ENCODE measurements around the gene MTG2.

Gene MTG2

DNA sequence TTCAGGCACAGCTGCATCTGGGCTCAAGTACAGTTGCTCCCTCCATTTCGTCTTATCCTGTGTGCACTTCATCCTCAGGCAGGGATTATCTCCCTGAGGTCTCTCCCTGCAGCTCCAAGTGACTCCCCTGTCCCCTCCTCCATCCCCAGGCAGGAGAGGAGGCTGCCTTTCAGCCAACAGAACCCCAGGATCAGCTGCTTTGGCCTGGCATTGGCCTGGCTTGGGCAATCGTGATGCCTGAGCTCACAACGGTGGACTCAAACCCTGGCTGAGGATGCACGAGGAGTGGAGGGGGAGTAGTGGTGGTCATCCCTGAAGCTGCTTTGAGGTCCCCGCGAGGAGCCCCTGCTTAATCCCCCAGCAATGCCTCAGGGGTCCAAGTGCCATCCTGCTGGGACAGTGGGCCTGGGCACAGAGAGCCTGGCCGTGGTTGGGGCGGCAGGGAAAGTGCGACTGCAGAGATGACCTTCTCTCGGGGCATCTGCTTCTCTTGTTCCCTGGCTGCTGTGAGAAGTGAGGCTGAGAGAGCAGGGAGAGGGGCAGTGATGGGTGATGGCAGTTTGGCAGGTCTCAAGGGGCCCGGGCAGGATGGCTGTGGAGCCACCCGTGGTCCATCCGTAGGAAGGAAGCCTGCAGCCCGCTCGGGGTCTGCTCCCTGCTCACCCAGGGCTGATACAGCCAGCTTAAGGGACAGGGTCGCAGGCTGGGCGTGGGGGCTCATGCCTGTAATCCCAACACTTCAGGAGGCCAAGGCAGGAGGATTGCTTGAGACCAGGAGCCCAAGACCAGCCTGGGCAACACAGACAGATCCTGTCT lies 43.2 kb downstream of the MTG2 start:
- FAIRE-seq (no peak), DNase-seq (ENCODE audit: insufficient read length, low spot score) (no peak)
- TF ChIP-seq POLR2A (IDR thresholded peaks at IDR 0.05; ENCODE audit: low read depth, low read length), result no peak

DNA sequence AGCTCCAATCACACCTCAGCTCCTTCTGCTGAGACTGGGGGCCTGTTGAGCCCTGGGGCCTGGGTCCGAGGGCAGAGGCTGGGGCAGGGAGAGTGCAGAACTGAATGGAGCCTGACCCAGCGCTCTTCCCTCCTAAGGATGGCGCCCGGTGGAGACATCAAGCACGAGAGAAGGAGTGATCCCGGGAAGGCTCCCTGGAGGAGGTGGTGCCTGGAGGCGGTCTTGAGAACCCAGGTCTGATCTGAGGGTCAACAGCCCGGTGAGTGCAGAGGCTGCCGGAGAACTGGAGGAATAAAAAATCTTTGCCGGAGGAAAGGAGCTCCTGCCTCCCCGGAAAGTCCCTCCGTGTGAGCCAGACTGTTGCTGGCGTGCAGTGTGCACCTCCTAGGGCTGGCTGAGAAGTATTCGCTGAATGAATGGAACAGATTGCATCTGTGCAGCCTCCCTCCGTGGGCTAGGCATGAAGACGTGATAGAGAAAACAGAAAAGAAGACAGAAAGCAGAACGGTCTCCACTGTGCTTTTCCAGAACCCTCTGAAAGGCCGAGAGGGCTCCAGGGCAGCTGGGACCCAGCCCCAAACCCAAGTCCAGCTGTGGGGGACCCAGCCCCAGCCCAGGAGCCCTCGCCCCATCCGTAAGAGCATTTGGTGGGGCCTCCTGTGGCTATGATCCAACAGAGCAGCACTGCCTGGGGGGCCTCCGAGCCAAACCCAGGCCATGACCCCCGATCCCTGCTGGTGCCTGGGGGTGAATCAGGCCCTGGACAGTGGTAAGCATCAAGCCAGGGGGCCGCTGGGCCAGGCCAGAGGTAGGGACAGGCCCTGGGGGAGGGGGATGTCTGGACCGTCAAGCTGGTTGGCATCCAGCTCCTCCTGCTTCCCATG lies 44.1 kb downstream of the MTG2 start:
- TF ChIP-seq POLR2A (IDR thresholded peaks at IDR 0.05; ENCODE audit: low read depth, low read length), result no peak
- FAIRE-seq, result no peak
- DNase-seq (ENCODE audit: insufficient read length, low spot score), result no peak

DNA sequence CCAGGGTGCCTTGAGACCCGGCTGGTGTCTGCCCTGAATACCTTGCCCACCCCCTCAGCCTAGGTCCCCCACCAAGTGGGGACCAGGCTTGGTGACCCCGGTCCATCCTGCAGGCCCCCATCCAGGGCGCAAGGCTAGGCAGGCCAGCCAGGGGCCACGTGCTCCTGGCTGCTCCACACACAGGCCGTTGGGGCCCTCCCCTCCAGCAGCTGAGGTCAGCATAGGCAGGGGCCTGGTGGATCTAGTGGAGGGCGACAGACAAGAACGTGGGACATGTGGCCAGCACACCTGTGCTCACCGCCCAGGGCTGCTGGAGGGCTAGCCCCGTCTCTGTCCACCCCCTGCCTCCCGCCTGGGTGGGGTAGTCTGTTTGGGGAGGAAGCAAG lies 44.8 kb downstream of the MTG2 start:
- TF ChIP-seq POLR2A (IDR thresholded peaks at IDR 0.05; ENCODE audit: low read depth, low read length), result no peak
- DNase-seq (ENCODE audit: insufficient read length, low spot score), result no peak
- FAIRE-seq, result no peak

DNA sequence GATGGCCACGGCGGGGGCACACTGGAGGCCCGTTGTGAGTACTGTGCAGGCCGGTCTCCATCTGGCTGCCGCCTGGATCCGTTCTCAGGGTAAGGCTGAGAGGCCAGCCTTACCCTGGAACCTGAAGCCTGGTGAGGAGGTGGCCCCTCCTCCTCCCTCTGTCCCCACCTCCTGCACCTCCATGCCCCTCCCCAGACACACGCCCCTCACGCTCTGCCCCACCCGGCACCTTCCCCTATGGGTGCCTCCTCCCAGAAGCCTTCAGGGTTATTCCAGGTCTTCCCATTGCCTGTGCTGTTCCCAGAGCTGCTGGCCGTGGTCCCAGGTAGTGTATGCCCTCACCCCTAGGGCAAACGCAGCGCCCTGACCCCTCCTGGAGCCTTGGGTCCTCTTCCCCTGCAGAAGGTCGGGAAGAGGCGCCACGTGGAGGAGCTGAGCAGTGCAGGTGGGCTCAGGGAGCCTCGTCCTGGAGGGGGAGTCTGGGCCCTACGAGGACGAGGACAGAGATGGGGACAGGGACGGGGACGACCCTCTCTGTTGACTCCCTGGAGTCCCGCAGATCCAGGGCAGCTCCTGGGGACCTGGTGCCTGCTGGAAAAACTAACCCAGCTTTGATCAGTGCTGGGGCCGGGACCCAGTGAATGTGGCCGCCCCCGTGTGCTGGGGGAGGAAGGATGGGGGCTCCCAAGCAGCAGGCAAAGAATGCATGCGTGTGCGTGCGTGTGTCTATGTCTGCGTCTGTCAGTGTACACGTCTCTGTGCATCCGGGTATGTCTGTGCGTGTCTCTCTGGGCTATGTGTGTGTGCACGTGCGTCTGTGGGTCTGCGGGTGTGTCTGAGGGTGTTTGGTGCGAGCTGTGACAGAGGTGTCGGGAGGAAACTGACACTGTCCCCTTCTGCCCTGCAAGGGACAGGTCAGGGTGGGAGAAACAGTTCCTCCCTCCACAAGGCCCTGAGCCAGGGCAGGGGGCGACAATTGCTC lies 45.4 kb downstream of the MTG2 start:
- FAIRE-seq, result no peak
- TF ChIP-seq POLR2A (IDR thresholded peaks at IDR 0.05; ENCODE audit: low read depth, low read length), result no peak
- DNase-seq (ENCODE audit: insufficient read length, low spot score), result no peak

DNA sequence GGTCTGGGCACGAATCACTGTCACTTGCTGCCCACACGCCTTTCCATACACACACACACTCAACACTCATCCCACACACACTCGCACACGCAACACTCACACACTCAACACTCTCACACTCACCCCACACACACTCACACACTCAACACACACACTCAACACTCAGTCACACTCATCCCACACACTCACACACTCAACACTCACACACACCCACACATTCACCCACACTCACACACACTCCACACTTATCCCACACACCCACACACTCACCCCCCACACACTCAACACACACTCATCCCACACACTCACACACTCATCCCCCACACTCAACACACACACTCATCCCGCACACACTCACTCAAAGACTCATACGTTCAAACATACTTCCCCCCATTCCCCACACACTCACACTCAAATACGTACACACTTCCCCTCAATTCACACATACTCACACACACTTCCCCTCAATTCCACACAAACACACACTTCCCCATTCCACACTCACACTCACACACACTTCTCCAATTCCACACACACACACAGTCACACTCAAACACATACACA lies 46.2 kb downstream of the MTG2 start:
- FAIRE-seq (no peak), DNase-seq (ENCODE audit: insufficient read length, low spot score) (no peak)
- TF ChIP-seq POLR2A (IDR thresholded peaks at IDR 0.05; ENCODE audit: low read depth, low read length), result no peak

DNA sequence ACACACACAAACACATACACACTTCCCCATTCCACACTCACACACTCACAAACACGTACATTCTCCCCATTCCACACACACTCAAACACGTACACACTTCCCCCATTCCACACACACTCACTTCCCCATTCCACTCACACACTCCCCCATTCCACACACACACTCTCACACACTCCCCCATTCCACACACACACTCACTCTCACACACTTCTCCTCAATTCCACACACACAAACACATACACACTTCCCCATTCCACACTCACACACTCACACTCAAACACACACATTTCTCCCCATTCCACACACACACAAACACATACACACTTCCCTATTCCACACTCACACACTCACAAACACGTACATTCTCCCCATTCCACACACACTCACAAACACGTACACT lies 46.8 kb downstream of the MTG2 start:
- FAIRE-seq (no peak), DNase-seq (ENCODE audit: insufficient read length, low spot score) (no peak)
- TF ChIP-seq POLR2A (IDR thresholded peaks at IDR 0.05; ENCODE audit: low read depth, low read length), result no peak

DNA sequence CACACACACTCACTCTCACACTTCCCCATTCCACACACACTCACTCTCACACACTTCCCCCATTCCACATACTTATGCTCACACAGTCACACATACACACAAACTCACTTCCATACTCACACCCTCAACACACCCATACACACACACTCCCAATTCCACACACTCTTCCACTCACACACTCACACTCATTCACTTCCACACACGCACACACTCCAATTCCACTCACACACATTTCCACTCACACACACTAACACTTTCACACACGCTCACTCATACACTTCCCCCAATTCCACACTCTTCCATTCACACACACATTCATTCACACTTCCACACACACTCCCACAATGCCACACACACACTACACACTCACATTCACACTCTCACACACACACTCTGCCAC lies 47.4 kb downstream of the MTG2 start:
- FAIRE-seq (no peak), DNase-seq (ENCODE audit: insufficient read length, low spot score) (no peak)

DNA sequence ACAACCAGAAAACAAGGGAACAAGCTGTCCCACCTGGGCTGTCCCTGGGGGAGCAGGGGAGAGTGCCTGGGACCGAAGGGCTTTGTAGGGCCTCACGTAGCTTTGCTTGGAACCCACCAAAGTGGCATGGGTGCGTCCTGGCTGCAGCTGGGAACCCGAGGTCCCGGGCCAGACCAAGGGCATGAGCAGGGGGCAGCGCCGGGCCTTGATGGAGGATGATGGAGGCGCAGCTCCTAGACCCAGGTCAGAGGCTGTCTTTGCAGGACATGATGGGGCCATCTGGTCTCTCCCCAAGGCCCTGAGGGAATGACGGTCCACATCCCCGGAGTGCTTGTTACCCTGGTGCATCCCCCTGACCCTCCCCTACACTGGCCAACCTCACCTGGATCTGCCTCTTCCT lies 47.9 kb downstream of the MTG2 start:
- no peak for DNase-seq (ENCODE audit: insufficient read length, low spot score)
- no peak for FAIRE-seq

More for the DNA sequence above, 47.4 kb downstream of the MTG2 start:
- no peak for TF ChIP-seq POLR2A (IDR thresholded peaks at IDR 0.05; ENCODE audit: low read depth, low read length)

DNA sequence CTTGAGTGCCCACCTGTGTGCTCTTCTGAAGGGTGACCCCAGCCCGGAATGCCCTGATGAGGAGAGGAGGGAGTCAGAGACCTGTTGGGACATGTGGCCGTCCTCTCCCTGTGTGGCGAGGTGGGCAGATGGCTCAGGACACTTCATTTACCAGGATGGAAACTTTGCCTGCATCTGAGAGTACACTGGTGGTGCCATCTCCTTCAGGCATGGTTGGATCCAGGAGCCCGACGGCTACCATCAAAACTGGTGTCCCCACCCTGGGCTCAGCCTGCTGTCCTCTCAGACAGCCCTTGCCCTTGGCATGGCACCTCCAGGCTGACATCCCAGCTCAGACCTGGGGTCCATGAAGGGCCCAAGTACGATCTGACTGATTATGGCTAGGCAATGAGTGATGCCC lies 48.5 kb downstream of the MTG2 start:
- DNase-seq (ENCODE audit: insufficient read length, low spot score) (no peak), FAIRE-seq (no peak)
- no peak for TF ChIP-seq POLR2A (IDR thresholded peaks at IDR 0.05; ENCODE audit: low read depth, low read length)

More for the DNA sequence above, 47.9 kb downstream of the MTG2 start:
- TF ChIP-seq POLR2A (IDR thresholded peaks at IDR 0.05; ENCODE audit: low read depth, low read length), result no peak

DNA sequence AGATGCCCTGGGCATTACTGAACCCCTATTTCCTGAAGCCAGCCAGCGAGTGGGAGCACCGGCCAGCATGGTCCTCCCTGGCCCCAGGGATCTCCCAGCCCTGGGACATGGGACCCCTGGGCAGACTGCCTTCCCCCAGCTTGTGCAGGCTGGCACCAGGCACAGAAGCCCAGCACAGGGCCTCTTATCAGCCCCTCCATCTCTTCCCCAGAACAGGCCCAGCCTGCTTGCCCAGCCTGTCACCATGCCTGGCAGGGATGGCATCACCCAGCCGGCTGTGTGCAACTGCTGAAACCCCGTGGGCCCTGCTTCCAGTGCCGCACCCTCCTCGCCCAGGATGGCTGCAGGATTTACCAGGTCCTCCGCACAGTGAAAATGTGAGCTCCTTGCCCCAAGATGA lies 49.4 kb downstream of the MTG2 start:
- no peak for TF ChIP-seq POLR2A (IDR thresholded peaks at IDR 0.05; ENCODE audit: low read depth, low read length)
- DNase-seq (ENCODE audit: insufficient read length, low spot score) (no peak), FAIRE-seq (no peak)

DNA sequence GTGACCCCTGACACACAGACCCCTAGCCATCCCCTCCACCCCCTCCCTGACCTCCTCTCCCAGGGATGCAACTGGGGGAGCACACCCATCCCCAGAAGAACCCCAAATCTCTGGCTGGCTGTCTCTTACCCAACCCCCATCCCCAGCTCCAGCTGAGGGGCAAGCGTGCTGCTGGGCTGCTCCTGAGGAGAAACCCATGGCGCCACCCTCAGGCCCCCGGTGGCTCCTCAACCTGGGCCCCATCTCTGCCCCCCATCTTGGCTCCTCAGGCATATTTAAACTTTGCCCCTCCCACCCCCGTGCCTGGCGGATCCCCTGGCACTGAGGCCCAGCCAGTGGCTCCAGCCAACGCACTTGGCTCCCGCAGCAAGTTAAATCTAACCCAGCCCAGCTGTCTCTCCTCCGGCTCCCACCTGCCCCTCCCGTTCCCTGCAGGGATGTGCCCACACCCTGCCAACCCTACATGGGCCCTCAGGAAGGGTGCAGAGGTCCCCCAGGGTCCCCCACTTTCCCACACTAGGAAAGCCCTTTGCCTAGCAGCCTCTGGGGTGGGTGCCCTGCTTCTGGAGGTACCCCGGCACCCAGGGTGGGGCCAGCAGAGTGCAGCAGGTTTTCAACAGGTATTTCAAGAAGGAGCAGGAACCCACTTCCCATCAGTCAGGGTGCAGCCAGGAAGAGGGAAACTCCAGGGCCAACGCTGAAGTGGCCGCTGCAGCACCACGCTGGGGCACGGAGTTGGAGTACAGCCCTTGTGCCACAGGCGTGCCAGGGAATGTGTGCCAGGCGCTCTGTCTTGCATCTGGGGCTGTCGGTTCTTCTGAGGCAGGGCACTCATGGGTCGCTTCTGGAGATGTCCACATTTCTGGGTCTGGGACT lies 50.2 kb downstream of the MTG2 start:
- DNase-seq (ENCODE audit: insufficient read length, low spot score) (no peak), FAIRE-seq (no peak)
- no peak for TF ChIP-seq POLR2A (IDR thresholded peaks at IDR 0.05; ENCODE audit: low read depth, low read length)

DNA sequence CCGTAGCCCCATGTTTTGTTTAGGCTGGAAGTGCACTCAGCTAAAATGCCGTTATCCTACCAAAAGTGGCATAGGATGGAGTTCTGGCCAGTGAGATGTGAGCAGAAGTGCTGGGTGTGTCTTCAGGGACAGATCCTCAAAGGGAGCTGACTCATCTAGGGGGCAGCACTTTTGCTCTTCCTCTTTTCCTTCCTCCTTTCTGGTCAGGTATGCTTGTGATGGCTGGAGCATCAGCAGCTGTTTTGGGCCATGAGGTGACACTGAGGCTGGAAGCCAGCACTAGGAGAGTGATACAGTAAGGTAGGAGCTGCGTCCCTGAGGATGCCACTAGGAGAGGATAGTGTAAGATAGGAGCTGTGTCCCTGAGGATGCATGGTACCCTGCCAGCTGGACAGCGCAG lies 50.9 kb downstream of the MTG2 start:
- DNase-seq (ENCODE audit: insufficient read length, low spot score) (no peak), FAIRE-seq (no peak)
- TF ChIP-seq POLR2A (IDR thresholded peaks at IDR 0.05; ENCODE audit: low read depth, low read length), result no peak
